ENCODE measurements around the gene OGA. TPM values are rescaled to one million over a fixed set of nuclear protein-coding genes. Genes with fewer than 3 reads are reported as not detected.

OGA gene
- total RNA-seq, 2 experiments from 2014 or later: 395 to 416 TPM

DNA sequence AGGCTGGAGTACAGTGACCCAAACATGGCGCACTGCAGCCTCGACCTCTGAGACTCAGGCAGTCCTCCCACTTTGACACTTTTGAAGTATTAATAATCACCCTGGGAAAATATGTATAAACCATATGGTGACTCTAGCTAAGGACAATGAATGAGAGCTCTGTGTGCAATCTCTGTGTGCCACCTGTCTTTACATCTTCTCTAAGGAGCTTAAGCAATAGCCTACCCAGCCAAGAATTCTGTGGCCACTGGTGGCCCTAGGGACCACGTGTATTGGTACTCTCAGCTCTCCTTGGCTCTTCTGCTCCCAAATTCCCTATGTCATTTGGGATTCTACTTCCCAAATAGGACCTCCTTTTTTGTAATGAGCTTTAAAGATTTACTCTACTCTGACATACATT, 66.0 kb downstream of the OGA start:
- ATAC-seq (ENCODE audit: poor library complexity): no peak
- Histone ChIP-seq H3K36me3 (ENCODE audit: insufficient read depth, low read length) (no peaks in the 10 kb centered on the region), H3K9me3 (ENCODE audit: control insufficient read depth in 1 of 2, insufficient read depth in 1 of 2, low read length in 2 of 2) (no peaks in the 10 kb centered on the region), H3K27me3 (ENCODE audit: control insufficient read depth in 1 of 2, insufficient read depth in 2 of 2, low read length in 2 of 2) (peaks cover 0 to 2% of the 10 kb centered on the region in 2 experiments), H3K4me1 (ENCODE audit: insufficient read depth, low read length) (no peaks in the 10 kb centered on the region), H3K4me3 (ENCODE audit: low read length) (no peak overlapping the region), H3K27ac (ENCODE audit: low read depth in 1 of 2, low read length in 2 of 2) (no peak overlapping the region)
- H3K27ac Mint-ChIP-seq: no peak overlapping the region
- H3K4me3 Mint-ChIP-seq: no peak overlapping the region
- no peak for DNase-seq
- ChIA-PET POLR2A (no interaction called here), CTCF (interaction anchor here (1.7 kb wide), 1 partner anchor 9 kb away, joined by 3 read pairs; no protein-coding TSS in a partner anchor)
- no peaks in the 10 kb centered on the region for H3K36me3 Mint-ChIP-seq (ENCODE audit: low read depth)
- no peaks in the 10 kb centered on the region for H3K9me3 Mint-ChIP-seq
- no peaks in the 10 kb centered on the region for H3K4me1 Mint-ChIP-seq (ENCODE audit: low read depth)
- TF ChIP-seq, protein P1, sequence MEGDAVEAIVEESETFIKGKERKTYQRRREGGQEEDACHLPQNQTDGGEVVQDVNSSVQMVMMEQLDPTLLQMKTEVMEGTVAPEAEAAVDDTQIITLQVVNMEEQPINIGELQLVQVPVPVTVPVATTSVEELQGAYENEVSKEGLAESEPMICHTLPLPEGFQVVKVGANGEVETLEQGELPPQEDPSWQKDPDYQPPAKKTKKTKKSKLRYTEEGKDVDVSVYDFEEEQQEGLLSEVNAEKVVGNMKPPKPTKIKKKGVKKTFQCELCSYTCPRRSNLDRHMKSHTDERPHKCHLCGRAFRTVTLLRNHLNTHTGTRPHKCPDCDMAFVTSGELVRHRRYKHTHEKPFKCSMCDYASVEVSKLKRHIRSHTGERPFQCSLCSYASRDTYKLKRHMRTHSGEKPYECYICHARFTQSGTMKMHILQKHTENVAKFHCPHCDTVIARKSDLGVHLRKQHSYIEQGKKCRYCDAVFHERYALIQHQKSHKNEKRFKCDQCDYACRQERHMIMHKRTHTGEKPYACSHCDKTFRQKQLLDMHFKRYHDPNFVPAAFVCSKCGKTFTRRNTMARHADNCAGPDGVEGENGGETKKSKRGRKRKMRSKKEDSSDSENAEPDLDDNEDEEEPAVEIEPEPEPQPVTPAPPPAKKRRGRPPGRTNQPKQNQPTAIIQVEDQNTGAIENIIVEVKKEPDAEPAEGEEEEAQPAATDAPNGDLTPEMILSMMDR (IDR thresholded peaks at IDR 0.05): no peak
- intact Hi-C loops (cut with DNase I, micrococcal nuclease): no loop called here
- H3K27me3 Mint-ChIP-seq: peaks cover 25% of the 10 kb centered on the region

GRCh38 chr10:101749047-101750016, 68.9 kb downstream of the OGA start:
- H3K9me3 Mint-ChIP-seq: no peaks in the 10 kb centered on the region
- no peak for ATAC-seq (ENCODE audit: poor library complexity)

DNA sequence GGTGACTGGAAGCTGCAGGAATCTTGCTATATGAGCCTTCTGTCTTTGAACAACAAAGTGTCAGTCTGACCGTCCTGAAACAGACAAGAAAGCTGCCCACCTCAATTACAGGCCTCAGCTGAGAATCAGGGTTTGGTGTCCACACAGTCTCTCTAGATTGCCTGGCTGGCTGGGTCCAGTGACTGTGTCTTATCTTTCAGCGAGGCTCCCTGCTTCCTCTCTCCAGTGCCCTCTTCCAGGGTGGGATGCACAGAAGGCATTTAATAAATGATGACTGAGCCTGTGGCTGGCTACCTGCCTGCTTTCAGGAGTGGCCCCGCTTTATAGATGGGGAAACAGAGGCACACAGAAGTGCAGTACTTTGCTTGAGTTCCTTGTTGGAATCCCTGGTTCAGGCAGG, 69.7 kb downstream of the OGA start:
- H3K4me3 Mint-ChIP-seq: no peak overlapping the region
- Histone ChIP-seq H3K36me3 (ENCODE audit: insufficient read depth, low read length) (no peaks in the 10 kb centered on the region), H3K9me3 (ENCODE audit: control insufficient read depth in 1 of 2, insufficient read depth in 1 of 2, low read length in 2 of 2) (no peaks in the 10 kb centered on the region), H3K27me3 (ENCODE audit: control insufficient read depth in 1 of 2, insufficient read depth in 2 of 2, low read length in 2 of 2) (peaks cover 0 to 2% of the 10 kb centered on the region in 2 experiments), H3K4me1 (ENCODE audit: insufficient read depth, low read length) (no peaks in the 10 kb centered on the region), H3K27ac (ENCODE audit: low read depth in 1 of 2, low read length in 2 of 2) (no peak overlapping the region), H3K4me3 (ENCODE audit: low read length) (no peak overlapping the region)
- ChIA-PET POLR2A (no interaction called here), CTCF (no interaction called here)
- no peaks in the 10 kb centered on the region for H3K4me1 Mint-ChIP-seq (ENCODE audit: low read depth)
- no peaks in the 10 kb centered on the region for H3K9me3 Mint-ChIP-seq
- DNase-seq (no peak), ATAC-seq (ENCODE audit: poor library complexity) (no peak)
- intact Hi-C loops (cut with DNase I, micrococcal nuclease): no loop called here
- TF ChIP-seq, protein P1 (IDR thresholded peaks at IDR 0.05): no peak
- H3K36me3 Mint-ChIP-seq (ENCODE audit: low read depth): no peaks in the 10 kb centered on the region
- no peak overlapping the region for H3K27ac Mint-ChIP-seq
- peaks cover 11% of the 10 kb centered on the region for H3K27me3 Mint-ChIP-seq

More at GRCh38 chr10:101749047-101750016, 68.9 kb downstream of the OGA start:
- H3K36me3 Mint-ChIP-seq (ENCODE audit: low read depth): no peaks in the 10 kb centered on the region
- ChIA-PET POLR2A (no interaction called here), CTCF (no interaction called here)
- Histone ChIP-seq H3K27me3 (ENCODE audit: control insufficient read depth in 1 of 2, insufficient read depth in 2 of 2, low read length in 2 of 2) (peaks cover 0 to 2% of the 10 kb centered on the region in 2 experiments), H3K4me1 (ENCODE audit: insufficient read depth, low read length) (no peaks in the 10 kb centered on the region), H3K4me3 (ENCODE audit: low read length) (no peak overlapping the region), H3K36me3 (ENCODE audit: insufficient read depth, low read length) (no peaks in the 10 kb centered on the region), H3K9me3 (ENCODE audit: control insufficient read depth in 1 of 2, insufficient read depth in 1 of 2, low read length in 2 of 2) (no peaks in the 10 kb centered on the region), H3K27ac (ENCODE audit: low read depth in 1 of 2, low read length in 2 of 2) (no peak overlapping the region)
- DNase-seq: no peak
- intact Hi-C loops (cut with DNase I, micrococcal nuclease): no loop called here
- H3K4me1 Mint-ChIP-seq (ENCODE audit: low read depth): no peaks in the 10 kb centered on the region
- TF ChIP-seq, protein P1 (IDR thresholded peaks at IDR 0.05): no peak
- no peak overlapping the region for H3K4me3 Mint-ChIP-seq
- H3K27ac Mint-ChIP-seq: no peak overlapping the region
- H3K27me3 Mint-ChIP-seq: peaks cover 12% of the 10 kb centered on the region

All from CD4-positive, alpha-beta T cell (primary cell).